HG03342 (cell line): Measurements from ENCODE around the gene TBX6.

ENCODE experiments used
- ATAC-seq: cut with Tn5 transposase; IDR thresholded peaks from one replicate; pipeline ENCODE4 v1.9.1; 2021; ENCODE audit warnings: mild to moderate bottlenecking, moderate library complexity; ENCODE audit not compliant: unreplicated experiment

Gene TBX6

GRCh38 chr16:30113711-30114333 is 22.1 kb upstream of the TBX6 start:
- ATAC-seq: no peak

- no peak for ATAC-seq
These were observed 21.4 kb upstream of the TBX6 start, which contains the start of gene GDPD3 for GRCh38 chr16:30113031-30113710. GDPD3 (minus strand) TSS chr16:30113537; CDS start chr16:30113478, 59 bp downstream.

GRCh38 chr16:30112197-30113030 is 20.7 kb upstream of the TBX6 start:
- no peak for ATAC-seq

GRCh38 chr16:30110661-30111060 is 18.9 kb upstream of the TBX6 start:
- no peak for ATAC-seq

- no peak for ATAC-seq
These were observed 16.5 kb upstream of the TBX6 start for GRCh38 chr16:30108059-30108850.

- no peak for ATAC-seq
These were observed 12.8 kb upstream of the TBX6 start for GRCh38 chr16:30104492-30104891.

GRCh38 chr16:30104090-30104489 is 12.4 kb upstream of the TBX6 start:
- ATAC-seq: no peak

- ATAC-seq: no peak
These were observed 5.3 kb upstream of the TBX6 start for GRCh38 chr16:30096862-30097563.

GRCh38 chr16:30096105-30096861 is 4.6 kb upstream of the TBX6 start, which contains the start of gene YPEL3:
YPEL3 (minus strand) TSS chr16:30096213; CDS start chr16:30095482, 731 bp downstream.
- peak; percentile 49 for ATAC-seq

- no peak for ATAC-seq
These were observed 3.7 kb upstream of the TBX6 start for GRCh38 chr16:30095166-30096078.

GRCh38 chr16:30094541-30095165 is 2.9 kb upstream of the TBX6 start:
- no peak for ATAC-seq

GRCh38 chr16:30092373-30093010 is 768 bp upstream of the TBX6 start:
- ATAC-seq: peak; percentile 44

GRCh38 chr16:30090610-30091331 is 953 bp downstream of the TBX6 start:
- no peak for ATAC-seq

- no peak for ATAC-seq
These were observed 2.7 kb downstream of the TBX6 start for GRCh38 chr16:30088832-30089624.

- ATAC-seq: no peak
These were observed 3.4 kb downstream of the TBX6 start for GRCh38 chr16:30088237-30088831.
